OCI-LY7 (cell line): Measurements from ENCODE around the gene CSNK1D. TPM values are rescaled to one million over a fixed set of nuclear protein-coding genes. Genes with fewer than 3 reads are reported as not detected.

ENCODE experiments used
- BruUV-seq: library from RNA; stranded (reverse); fragments of 400-500 nt; replicated peaks from 2 replicates; lab custom pipeline; 2021; lab: Mats Ljungman, UMichigan
- CTCF ChIA-PET: fragments of 300-600 bp; sonication (Branson Sonifier 250); formaldehyde crosslinking; loops from one replicate; lab custom pipeline; 2022; ENCODE audit warnings: antibody characterized with exemption; ENCODE audit not compliant: unreplicated experiment; lab: Charles Lee
- POLR2A ChIA-PET: fragments of 300-600 bp; sonication (Branson Sonifier 250); formaldehyde crosslinking; loops from one replicate; lab custom pipeline; 2022; ENCODE audit warnings: antibody characterized with exemption; lab: Charles Lee
- DNase-seq: peaks from one replicate; pipeline ENCODE4 v3.0.0-alpha.2; 2015; ENCODE audit warnings: low spot score
- H2AFZ ChIP-seq: fragments of 200-600 bp; sonication (generic), shearing (Covaris generic); 2 replicates; pipeline ENCODE4 v1.6.1; 2014; ENCODE audit warnings: mild to moderate bottlenecking, antibody characterized with exemption, low read length, moderate library complexity
- H3K27ac ChIP-seq: fragments of 200-600 bp; sonication (generic); 2 replicates; pipeline ENCODE4 v1.5.1; 2014; ENCODE audit warnings: mixed run types, low read depth, mild to moderate bottlenecking, moderate library complexity, low read length, inconsistent platforms; ENCODE audit not compliant: poor library complexity, severe bottlenecking
- H3K36me3 ChIP-seq: fragments of 200-600 bp; sonication (generic); 2 replicates; pipeline ENCODE4 v1.6.1; 2014; ENCODE audit warnings: mild to moderate bottlenecking, antibody characterized with exemption, low read length, moderate library complexity, mixed read lengths; ENCODE audit not compliant: insufficient read depth
- H3K4me1 ChIP-seq: fragments of 200-600 bp; sonication (generic); 2 replicates; pipeline ENCODE4 v1.5.1; 2014; ENCODE audit warnings: mild to moderate bottlenecking, low read length; ENCODE audit not compliant: insufficient read depth, poor library complexity, severe bottlenecking
- H3K4me2 ChIP-seq: fragments of 200-600 bp; sonication (generic); 2 replicates; pipeline ENCODE4 v1.6.1; 2014; ENCODE audit warnings: mild to moderate bottlenecking, low read length
- H3K4me3 ChIP-seq: fragments of 200-600 bp; sonication (generic); 2 replicates; pipeline ENCODE4 v1.5.1; 2014; ENCODE audit warnings: mild to moderate bottlenecking, low read depth, low read length; ENCODE audit not compliant: poor library complexity, severe bottlenecking
- H3K79me2 ChIP-seq: fragments of 200-600 bp; sonication (generic); 2 replicates; pipeline ENCODE4 v1.6.1; 2016; ENCODE audit warnings: low read depth, mild to moderate bottlenecking, low read length, moderate library complexity, mixed read lengths; ENCODE audit not compliant: insufficient read depth
- H3K9me2 ChIP-seq: fragments of 200-600 bp; sonication (generic); 2 replicates; pipeline ENCODE4 v1.6.1; 2016; ENCODE audit warnings: mild to moderate bottlenecking, low read length, mixed read lengths; ENCODE audit not compliant: insufficient read depth
- H3K9me3 ChIP-seq: fragments of 200-600 bp; sonication (generic); 2 replicates; pipeline ENCODE4 v1.6.1; 2014; ENCODE audit warnings: mild to moderate bottlenecking, mixed run types, low read length, mixed read lengths
- H4K20me1 ChIP-seq: fragments of 200-600 bp; sonication (generic); 2 replicates; pipeline ENCODE4 v1.6.1; 2014; ENCODE audit warnings: mild to moderate bottlenecking, antibody characterized with exemption, low read length, moderate library complexity, mixed read lengths; ENCODE audit not compliant: insufficient read depth
- CTCF ChIP-seq: fragments of 200-600 bp; sonication (generic); conservative IDR thresholded peaks from 2 replicates; pipeline ENCODE4 v1.5.1; 2014; ENCODE audit warnings: mild to moderate bottlenecking, antibody characterized with exemption, low read length, moderate library complexity, mixed read lengths
- EZH2phosphoT487 ChIP-seq: fragments of 200-600 bp; sonication (generic); IDR thresholded peaks from 2 replicates; pipeline ENCODE4 v1.6.1; 2018; ENCODE audit warnings: low read depth, borderline replicate concordance, mild to moderate bottlenecking, mixed run types, antibody characterized with exemption, low read length, moderate library complexity, mixed read lengths
- intact Hi-C: fragments of 100-400 bp; cut with micrococcal nuclease; formaldehyde crosslinking; loops from one replicate; pipeline ENCODE4 v1.10.0; 2022; ENCODE audit not compliant: unreplicated experiment
- total RNA-seq, 2 experiments: library from RNA; depleted of rRNA in 1 of 2; stranded (reverse); fragments of >200 nt in 1 of 2; shearing (Covaris generic) in 1 of 2; gene quantifications; 2 replicates each; pipeline ENCODE4 v1.2.3, GENCODE V29; 2014 to 2022

The CSNK1D gene
- total RNA-seq, 2 experiments from 2014 or later: 53.0 to 181 TPM

- H2AFZ ChIP-seq: no peak overlapping the region
- H3K36me3 ChIP-seq: peaks cover 57% of the 10 kb centered on the region
- peaks cover 24% of the 10 kb centered on the region for H4K20me1 ChIP-seq
- BruUV-seq: TSS peak; percentile 38
- peaks cover 17% of the 10 kb centered on the region for H3K4me1 ChIP-seq
- ChIA-PET POLR2A (no interaction called here), CTCF (no interaction called here)
- no peaks in the 10 kb centered on the region for H3K9me2 ChIP-seq
- TF ChIP-seq EZH2phosphoT487 (no peak), CTCF (no peak)
- no peak overlapping the region for H3K27ac ChIP-seq
- intact Hi-C loops: no loop called here
- peak overlapping the region; percentile 81; the same call in 1 of the 2 replicates for H3K4me2 ChIP-seq
- H3K79me2 ChIP-seq: peaks cover 64% of the 10 kb centered on the region
- H3K9me3 ChIP-seq: no peaks in the 10 kb centered on the region
- no peak overlapping the region for H3K4me3 ChIP-seq
- no peak for DNase-seq
These were observed 2.1 kb downstream of the CSNK1D start for GRCh38 chr17:82271401-82271800.

- TF ChIP-seq CTCF (no peak), EZH2phosphoT487 (no peak)
- H3K79me2 ChIP-seq: peaks cover 69% of the 10 kb centered on the region
- no peak overlapping the region for H3K27ac ChIP-seq
- H2AFZ ChIP-seq: no peak overlapping the region
- no peaks in the 10 kb centered on the region for H3K9me3 ChIP-seq
- H3K9me2 ChIP-seq: no peaks in the 10 kb centered on the region
- peaks cover 65% of the 10 kb centered on the region for H3K36me3 ChIP-seq
- POLR2A ChIA-PET: no interaction called here
- CTCF ChIA-PET: no interaction called here
- no peak for DNase-seq
- no peak overlapping the region for H3K4me3 ChIP-seq
- no TSS peak for BruUV-seq
- H3K4me1 ChIP-seq: peaks cover 17% of the 10 kb centered on the region
- peaks cover 24% of the 10 kb centered on the region for H4K20me1 ChIP-seq
- intact Hi-C loops: no loop called here
- no peak overlapping the region for H3K4me2 ChIP-seq
These were observed 2.8 kb downstream of the CSNK1D start for GRCh38 chr17:82270651-82271050.

- no TSS peak for BruUV-seq
- intact Hi-C loops: no loop called here
- no peak overlapping the region for H3K27ac ChIP-seq
These were observed 3.5 kb downstream of the CSNK1D start for GRCh38 chr17:82269882-82270500.

More at GRCh38 chr17:82269882-82270500, 3.5 kb downstream of the CSNK1D start:
- no peaks in the 10 kb centered on the region for H3K9me2 ChIP-seq
- H2AFZ ChIP-seq: no peak overlapping the region
- CTCF ChIA-PET: no interaction called here
- H3K79me2 ChIP-seq: peaks cover 69% of the 10 kb centered on the region
- TF ChIP-seq EZH2phosphoT487 (no peak), CTCF (no peak)
- H3K36me3 ChIP-seq: peaks cover 71% of the 10 kb centered on the region
- peaks cover 17% of the 10 kb centered on the region for H3K4me1 ChIP-seq
- no peaks in the 10 kb centered on the region for H3K9me3 ChIP-seq
- DNase-seq: no peak
- no peak overlapping the region for H3K4me2 ChIP-seq
- POLR2A ChIA-PET: no interaction called here
- H3K4me3 ChIP-seq: no peak overlapping the region
- peaks cover 24% of the 10 kb centered on the region for H4K20me1 ChIP-seq
